Peyer's patch (tissue), 4 donors: ENCODE data around the gene ARMC3.

ENCODE experiments used
- CTCF ChIP-seq, 6 experiments: fragments of 450-650 bp in 4 of 6; fragments of 200-600 bp in 2 of 6; sonication (generic) in 1 of 6; IDR thresholded peaks; one replicate each; pipeline ENCODE4 v1.5.1; 2017 to 2019; ENCODE audit warnings: antibody characterized with exemption in 6 of 6, mild to moderate bottlenecking in 3 of 6, moderate library complexity in 1 of 6
- POLR2A ChIP-seq, 2 donors: fragments of 450-650 bp; IDR thresholded peaks; one replicate each; pipeline ENCODE4 v1.5.1; 2017; ENCODE audit warnings: antibody characterized with exemption in 2 of 2, mild to moderate bottlenecking in 2 of 2, moderate library complexity in 2 of 2

DNA sequence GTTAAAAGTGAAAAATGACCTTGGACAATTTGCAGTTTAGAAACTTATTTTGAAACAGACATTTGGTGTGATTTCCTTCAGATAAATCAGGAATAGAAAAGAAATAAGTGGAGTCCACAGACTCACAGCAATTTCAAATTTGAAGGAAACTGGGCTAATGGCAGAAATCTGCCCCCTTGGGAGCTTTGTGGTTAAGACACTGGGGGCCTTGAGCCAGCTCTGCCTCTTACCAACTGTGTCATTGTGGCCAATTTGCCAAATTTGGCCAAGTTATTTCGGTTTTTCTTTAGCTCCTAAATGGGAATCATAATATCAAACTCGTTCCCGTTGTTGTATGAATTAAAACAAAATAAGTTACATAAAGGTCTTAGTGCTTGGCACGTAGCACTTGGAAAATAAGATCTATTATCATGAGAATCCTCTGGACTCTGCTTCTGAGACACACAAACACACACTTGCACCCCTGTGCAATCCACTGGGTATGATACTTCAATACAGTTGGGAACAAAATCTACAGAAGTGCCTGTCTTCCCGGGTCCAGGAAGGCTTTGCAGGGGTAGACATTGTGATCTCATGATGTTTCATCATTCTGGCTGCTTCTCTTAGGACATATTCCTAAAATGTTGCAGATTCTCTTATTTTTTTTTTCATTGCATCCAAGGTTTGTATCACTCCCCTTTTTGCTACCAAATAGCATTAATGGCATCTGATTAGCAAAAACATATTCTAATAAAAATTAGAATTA is 4.9 kb downstream of the ARMC3 start:
- no peak for TF ChIP-seq CTCF (IDR thresholded peaks at IDR 0.05)
- no peak for TF ChIP-seq POLR2A (IDR thresholded peaks at IDR 0.05)
